Sigmoid colon (tissue), 7 donors: Measurements from ENCODE around the gene CD40. TPM values are rescaled to one million over a fixed set of nuclear protein-coding genes. Genes with fewer than 3 reads are reported as not detected.

ENCODE experiments used
- DNase-seq: peaks from one replicate; pipeline ENCODE4 v3.0.0-alpha.2; 2019
- H3K27ac ChIP-seq, 4 donors: fragments of 200-600 bp; sonication (generic); one replicate each; pipeline ENCODE4 v1.5.1; 2016 to 2019; ENCODE audit warnings: mild to moderate bottlenecking in 1 of 4
- H3K27me3 ChIP-seq, 3 donors: fragments of 200-600 bp; sonication (generic); one replicate each; pipeline ENCODE4 v1.5.1; 2019; ENCODE audit warnings: mild to moderate bottlenecking in 1 of 3
- H3K36me3 ChIP-seq, 4 donors: fragments of 200-600 bp; sonication (generic); one replicate each; pipeline ENCODE4 v1.5.1; 2016 to 2019
- H3K4me1 ChIP-seq, 4 donors: fragments of 200-600 bp; sonication (generic); one replicate each; pipeline ENCODE4 v1.5.1; 2017 to 2019
- H3K4me3 ChIP-seq, 4 donors: fragments of 200-600 bp; sonication (generic); one replicate each; pipeline ENCODE4 v1.5.1; 2017 to 2019; ENCODE audit warnings: mild to moderate bottlenecking in 2 of 4, moderate library complexity in 1 of 4
- H3K9me3 ChIP-seq, 4 donors: fragments of 200-600 bp in 3 of 4; sonication (generic) in 3 of 4; one replicate each; pipeline versions ENCODE4 v1.5.1 to v1.6.1; 2013 to 2019
- CTCF ChIP-seq, 4 experiments: fragments of 450-650 bp in 3 of 4; fragments of 200-600 bp in 1 of 4; IDR thresholded peaks; one replicate each; pipeline ENCODE4 v1.5.1; 2016 to 2019; ENCODE audit warnings: antibody characterized with exemption in 4 of 4, mild to moderate bottlenecking in 3 of 4, moderate library complexity in 2 of 4
- EP300 ChIP-seq, 4 donors: sonication (generic); formaldehyde crosslinking; IDR thresholded peaks; one replicate each; pipeline ENCODE4 v1.6.1; 2017; ENCODE audit warnings: antibody characterized with exemption in 4 of 4
- POLR2A ChIP-seq, 2 donors: fragments of 450-650 bp; IDR thresholded peaks; one replicate each; pipeline ENCODE4 v1.6.1; 2016; ENCODE audit warnings: antibody characterized with exemption in 2 of 2, mild to moderate bottlenecking in 2 of 2, moderate library complexity in 2 of 2
- POLR2AphosphoS5 ChIP-seq, 4 donors: sonication (generic); formaldehyde crosslinking; IDR thresholded peaks; one replicate each; pipeline ENCODE4 v1.6.1; 2017; ENCODE audit warnings: antibody characterized with exemption in 4 of 4
- WGBS, 2 donors: extraction: QIAGEN DNeasy Blood & Tissue Kit; methylation state at CpG; one replicate each; pipeline ENCODE4 v1.1.7; 2013; 5-methylcytosine and 5-hydroxymethylcytosine counted together
- intact Hi-C: fragments of 100-400 bp; cut with DNase I; formaldehyde crosslinking; loops from one replicate; pipeline ENCODE4 v1.15.1; 2023
- polyA plus RNA-seq, 3 donors: library from polyadenylated mRNA; stranded (reverse); fragments of 200-250 nt; gene quantifications; one replicate each; pipeline ENCODE4 v1.2.3, GENCODE V29; 2013
- total RNA-seq, 4 donors: library from RNA; depleted of rRNA; stranded (reverse); fragments of >200 nt; gene quantifications; one replicate each; pipeline ENCODE4 v1.1.0, GENCODE V29; 2016
- donor health status: healthy with polysubstance abuse.
- donor health status: Bipolar disorder and iron deficiency.
- donor health status: healthy.

Gene CD40
- total and polyA plus RNA-seq, 7 donors: 3.6 to 25.2 (median 8.7) TPM

GRCh38 chr20:46129955-46130481, 11.9 kb downstream of the CD40 start:
- Histone ChIP-seq H3K27me3 (peaks cover 0 to 62% (median 33%) of the 10 kb centered on the region in 3 donors), H3K27ac (no peak overlapping the region), H3K9me3 (no peaks in the 10 kb centered on the region), H3K36me3 (peaks cover 0 to 2% (median 0%) of the 10 kb centered on the region in 4 donors), H3K4me1 (no peaks in the 10 kb centered on the region), H3K4me3 (no peak overlapping the region)
- intact Hi-C loops: no loop called here
- DNase-seq: no peak
- TF ChIP-seq POLR2A (IDR thresholded peaks at IDR 0.05) (no peak), CTCF (IDR thresholded peaks at IDR 0.05) (no peak), POLR2AphosphoS5 (IDR thresholded peaks at IDR 0.05) (no peak), EP300 (IDR thresholded peaks at IDR 0.05) (no peak)
- 37 to 40% methylated on average over 5 of the region's 5 CpGs for WGBS, 2 donors

GRCh38 chr20:46130534-46130933, 12.4 kb downstream of the CD40 start:
- intact Hi-C loops: no loop called here
- WGBS, 2 donors: 46 to 66% methylated on average over 4 of the region's 4 CpGs
- Histone ChIP-seq H3K27me3 (peaks cover 0 to 67% (median 33%) of the 10 kb centered on the region in 3 donors), H3K4me3 (no peak overlapping the region), H3K36me3 (peaks cover 0 to 2% (median 0%) of the 10 kb centered on the region in 4 donors), H3K9me3 (no peaks in the 10 kb centered on the region), H3K27ac (no peak overlapping the region), H3K4me1 (no peaks in the 10 kb centered on the region)
- DNase-seq: peak; percentile 55
- TF ChIP-seq POLR2A (IDR thresholded peaks at IDR 0.05) (no peak), EP300 (IDR thresholded peaks at IDR 0.05) (no peak), POLR2AphosphoS5 (IDR thresholded peaks at IDR 0.05) (no peak), CTCF (IDR thresholded peaks at IDR 0.05) (no peak)

GRCh38 chr20:46131396-46131795, 13.3 kb downstream of the CD40 start:
- Histone ChIP-seq H3K9me3 (no peaks in the 10 kb centered on the region), H3K4me1 (no peaks in the 10 kb centered on the region), H3K36me3 (no peaks in the 10 kb centered on the region), H3K27ac (no peak overlapping the region), H3K4me3 (no peak overlapping the region), H3K27me3 (peaks cover 0 to 76% (median 33%) of the 10 kb centered on the region in 3 donors)
- TF ChIP-seq CTCF (IDR thresholded peaks at IDR 0.05): no peak
- TF ChIP-seq POLR2AphosphoS5 (IDR thresholded peaks at IDR 0.05): no peak
- no peak for TF ChIP-seq POLR2A (IDR thresholded peaks at IDR 0.05)
- no peak for TF ChIP-seq EP300 (IDR thresholded peaks at IDR 0.05)
- intact Hi-C loops: no loop called here
- DNase-seq: no peak
- 35 to 46% methylated on average over 6 of the region's 6 CpGs for WGBS, 2 donors

- Histone ChIP-seq H3K4me1 (no peaks in the 10 kb centered on the region), H3K36me3 (no peaks in the 10 kb centered on the region), H3K9me3 (no peaks in the 10 kb centered on the region), H3K4me3 (no peak overlapping the region), H3K27me3 (peaks cover 0 to 89% (median 33%) of the 10 kb centered on the region in 3 donors), H3K27ac (no peak overlapping the region)
- 13 to 16% methylated on average over 17 of the region's 17 CpGs for WGBS, 2 donors
- intact Hi-C loops: no loop called here
- peak; percentile 9 to 68 (median 58) for TF ChIP-seq CTCF (IDR thresholded peaks at IDR 0.05)
- TF ChIP-seq EP300 (IDR thresholded peaks at IDR 0.05): no peak
- DNase-seq: peak; percentile 78
Observed at GRCh38 chr20:46132705-46133120, 14.6 kb downstream of the CD40 start.
